ENCODE data around the gene RTP1.
"Not testable (repeated sequence)": the region's sequence is repeated elsewhere in the genome, so short reads cannot be mapped to it uniquely, and the experiment has no call there.

The RTP1 gene

DNA sequence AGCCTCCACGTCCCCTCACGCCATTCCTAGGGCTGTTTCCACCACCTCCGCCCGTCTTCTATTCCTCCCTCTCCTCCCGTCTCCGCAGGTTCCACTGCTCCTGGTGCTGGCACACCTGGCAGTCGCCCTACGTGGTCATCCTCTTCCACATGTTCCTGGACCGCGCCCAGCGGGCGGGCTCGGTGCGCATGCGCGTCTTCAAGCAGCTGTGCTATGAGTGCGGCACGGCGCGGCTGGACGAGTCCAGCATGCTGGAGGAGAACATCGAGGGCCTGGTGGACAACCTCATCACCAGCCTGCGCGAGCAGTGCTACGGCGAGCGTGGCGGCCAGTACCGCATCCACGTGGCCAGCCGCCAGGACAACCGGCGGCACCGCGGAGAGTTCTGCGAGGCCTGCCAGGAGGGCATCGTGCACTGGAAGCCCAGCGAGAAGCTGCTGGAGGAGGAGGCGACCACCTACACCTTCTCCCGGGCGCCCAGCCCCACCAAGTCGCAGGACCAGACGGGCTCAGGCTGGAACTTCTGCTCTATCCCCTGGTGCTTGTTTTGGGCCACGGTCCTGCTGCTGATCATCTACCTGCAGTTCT, 2.3 kb downstream of the RTP1 start:
- DNase-seq = not testable (repeated sequence)

- DNase-seq = no peak
Measured at GRCh38 chr3:187205683-187206082, 8.4 kb downstream of the RTP1 start.

DNA sequence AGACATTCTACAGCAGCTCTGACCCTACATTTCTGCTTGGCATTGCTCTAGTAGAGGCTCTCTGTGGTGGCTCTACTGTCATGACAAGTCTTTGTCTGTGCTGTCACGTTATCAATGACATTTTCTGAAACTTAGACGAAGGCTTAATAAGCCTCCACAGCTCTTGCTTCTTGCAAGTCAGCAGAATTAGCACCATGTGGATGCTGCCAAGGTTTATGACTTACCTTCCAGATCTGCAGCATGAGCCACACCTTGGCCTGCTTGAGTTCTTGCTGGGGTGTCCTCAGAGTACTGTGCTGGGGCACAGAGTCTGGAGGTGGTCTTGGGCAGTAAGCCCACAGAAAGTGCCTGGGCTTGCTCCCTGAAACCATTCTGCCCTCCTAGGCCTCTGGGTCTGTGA, 9.8 kb downstream of the RTP1 start:
- DNase-seq = no peak

DNA sequence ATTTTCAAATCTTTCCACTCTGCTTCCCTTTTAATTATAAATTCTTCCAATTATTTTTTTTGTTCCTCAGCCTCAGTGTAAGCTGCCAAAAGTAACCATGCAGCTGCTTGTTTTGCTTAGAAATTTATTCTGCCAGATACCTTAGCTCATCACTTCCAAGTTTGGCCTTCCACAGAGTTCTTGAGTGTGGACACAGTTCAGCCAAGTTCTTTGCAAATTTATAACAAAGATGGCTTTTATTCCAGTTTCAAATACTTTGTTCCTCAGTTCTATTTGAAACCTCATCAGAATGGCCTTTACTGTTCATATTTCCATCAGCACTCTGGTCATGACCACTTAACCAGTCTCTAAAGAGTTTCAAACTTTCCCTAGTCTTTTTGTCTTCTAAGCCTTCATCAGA, 10.3 kb downstream of the RTP1 start:
- no peak for DNase-seq

DNA sequence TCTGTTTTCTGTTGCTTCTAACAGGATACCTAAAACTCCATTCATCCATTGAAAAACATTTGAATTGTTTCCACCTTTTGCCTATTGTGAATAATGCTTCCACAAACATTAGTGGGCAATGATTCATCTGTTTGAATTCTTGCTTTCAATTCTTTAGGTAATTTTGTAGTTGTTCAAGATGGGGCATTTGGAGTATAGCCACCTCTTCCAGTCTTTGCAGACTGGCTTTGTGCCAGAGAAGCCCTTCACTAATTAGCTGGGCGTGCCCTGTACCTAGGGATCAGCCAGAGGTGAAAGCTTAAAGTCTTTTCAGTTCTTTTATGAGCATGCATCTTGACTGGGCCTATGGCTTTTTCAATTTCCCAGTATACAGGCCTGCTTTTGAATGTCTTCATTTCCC, 10.9 kb downstream of the RTP1 start:
- no peak for DNase-seq

- no peak for DNase-seq
Measured at GRCh38 chr3:187209491-187209890, 12.2 kb downstream of the RTP1 start.

DNA sequence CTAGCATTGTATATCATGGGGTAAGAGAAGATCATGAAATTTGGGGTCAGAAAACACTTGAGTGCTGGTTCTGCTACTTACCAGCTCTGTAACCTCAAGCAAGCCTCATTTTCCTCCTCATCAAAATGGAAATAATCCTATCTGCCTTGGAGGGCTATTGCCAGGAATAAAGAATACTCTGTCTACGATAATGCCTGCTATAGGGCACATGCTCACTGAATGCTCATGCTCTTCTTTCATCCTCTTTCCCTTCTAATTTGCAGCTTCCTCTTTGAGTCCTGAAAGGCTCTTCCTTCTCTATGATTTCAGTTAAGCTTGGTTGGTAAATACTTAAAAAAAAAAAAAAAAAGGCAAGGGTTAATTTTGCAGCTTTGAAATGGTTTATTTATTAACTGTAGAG, 12.8 kb downstream of the RTP1 start:
- DNase-seq = no peak

DNA sequence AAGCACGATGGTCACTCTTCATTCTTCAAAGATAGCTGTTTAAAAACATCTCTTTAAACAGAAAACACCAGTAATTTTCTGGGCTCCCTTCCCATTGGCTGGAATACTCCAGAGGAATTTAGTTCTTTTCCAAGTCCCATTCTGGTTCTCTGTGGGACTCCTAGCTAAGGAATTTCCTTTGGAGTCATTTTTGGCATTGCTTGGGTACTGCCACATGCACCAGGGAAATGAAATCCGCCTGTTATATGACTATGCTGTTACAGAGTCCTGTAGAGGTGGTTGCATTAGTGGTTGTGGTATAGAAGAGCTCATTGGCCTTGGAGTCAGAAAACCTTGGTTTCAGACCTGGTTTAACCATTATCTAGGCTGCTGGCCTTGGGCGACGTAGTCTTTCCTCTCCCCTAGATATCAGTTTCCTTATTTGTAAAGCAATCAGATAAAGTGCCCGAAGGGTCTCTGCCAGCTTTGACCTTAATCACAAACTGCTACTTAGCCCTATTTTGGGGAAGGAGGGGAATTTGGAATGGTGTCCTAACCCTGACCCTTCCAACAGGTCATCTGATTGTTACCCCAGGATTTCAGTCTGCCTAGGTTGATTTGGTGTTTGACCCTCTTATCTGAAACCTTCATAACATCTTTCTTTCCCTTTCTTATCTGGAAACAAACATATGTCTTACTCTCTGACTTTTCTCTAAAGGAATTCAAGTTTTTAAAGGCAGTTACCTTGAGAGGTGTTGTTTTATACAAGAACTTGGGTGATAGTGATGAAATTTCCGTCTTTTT, 13.4 kb downstream of the RTP1 start:
- DNase-seq = no peak

DNA sequence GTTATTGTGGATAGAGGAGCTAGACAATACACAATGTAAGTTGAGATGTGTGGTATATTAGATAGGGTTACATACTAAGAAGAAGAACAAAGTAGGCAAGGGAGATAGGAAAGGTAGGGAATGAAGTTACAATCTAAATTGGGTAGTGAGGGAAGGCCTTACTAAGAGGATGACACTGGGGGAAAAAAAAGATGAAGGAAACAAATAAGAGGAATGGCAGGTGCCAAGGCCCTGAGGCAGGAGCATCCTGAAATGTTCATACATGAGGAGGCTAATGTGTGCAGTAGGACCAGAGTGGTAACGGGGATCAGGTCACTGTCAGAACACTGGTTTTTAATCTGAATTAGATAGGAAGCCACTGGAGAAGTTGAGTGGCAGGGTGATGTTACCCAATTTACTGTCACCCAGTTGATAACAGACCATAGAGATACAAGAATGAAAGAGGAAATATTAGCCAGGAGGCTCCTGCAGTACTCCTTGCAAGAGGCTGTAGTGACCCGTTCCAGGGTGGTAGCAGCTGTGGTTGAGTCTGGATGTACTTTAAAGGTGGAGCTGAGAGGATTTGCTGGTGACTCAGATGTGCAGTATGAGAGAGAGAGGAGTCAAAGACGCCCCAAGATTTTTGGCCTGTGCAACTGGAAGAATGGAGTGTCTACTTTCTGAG, 14.4 kb downstream of the RTP1 start:
- DNase-seq = no peak

DNA sequence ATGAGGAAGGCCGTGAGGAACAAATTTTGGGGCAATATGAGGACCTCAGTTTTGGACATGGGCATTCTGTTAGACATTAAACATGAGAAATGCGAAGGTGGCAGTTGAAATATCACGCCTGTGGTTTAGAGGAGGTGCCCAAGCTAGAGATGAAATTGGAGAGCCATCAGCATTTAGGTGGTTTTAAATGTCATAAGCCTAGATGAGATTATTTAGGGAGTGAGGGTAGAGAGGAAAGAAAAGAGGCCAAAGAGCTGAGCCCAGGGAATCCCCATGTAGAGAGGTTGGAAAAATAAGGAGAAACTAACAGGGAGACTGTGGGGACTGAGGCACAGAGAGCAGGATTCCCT, 14.9 kb downstream of the RTP1 start:
- no peak for DNase-seq

DNA sequence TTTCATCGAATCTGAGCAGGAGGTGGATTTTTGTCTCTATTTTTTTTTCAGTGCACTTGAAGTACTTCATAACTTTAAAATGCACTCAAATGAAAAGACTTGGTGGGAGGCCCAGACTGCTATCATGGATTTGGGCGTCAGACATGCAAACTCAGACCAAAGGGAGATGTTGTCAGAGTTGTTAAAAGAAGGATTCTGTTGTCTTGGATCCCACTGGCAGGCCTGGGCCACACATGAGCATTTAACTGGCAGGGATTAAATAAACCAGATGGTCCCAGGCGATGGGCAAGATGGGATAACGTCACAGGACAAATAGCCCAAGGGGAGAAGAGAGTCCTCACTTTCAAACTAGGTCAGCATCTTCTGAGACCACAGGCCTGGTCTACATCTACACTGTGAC, 15.4 kb downstream of the RTP1 start:
- DNase-seq = no peak

GRCh38 chr3:187213616-187214015, 16.3 kb downstream of the RTP1 start:
- DNase-seq = no peak

DNA sequence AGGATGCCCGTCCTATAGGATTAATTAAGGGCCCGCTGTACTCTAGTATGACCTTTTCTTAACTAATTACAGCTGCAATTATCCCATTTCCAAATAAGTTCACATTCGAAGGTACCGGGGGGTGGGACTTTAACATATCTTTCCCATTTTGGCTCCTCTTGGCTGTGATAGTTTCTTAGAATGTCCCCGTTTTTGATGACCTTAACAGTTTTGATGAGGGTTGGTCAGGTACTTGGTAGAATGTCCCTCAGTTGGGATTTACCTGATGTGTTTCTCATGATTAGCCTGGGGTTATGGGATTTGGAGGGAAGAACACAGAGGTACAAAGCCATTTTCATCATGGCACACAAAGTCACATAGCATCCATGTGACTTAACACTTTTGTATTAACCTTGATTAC, 18.2 kb downstream of the RTP1 start:
- DNase-seq = no peak

GRCh38 chr3:187222801-187223200, 25.5 kb downstream of the RTP1 start:
- DNase-seq = no peak

DNA sequence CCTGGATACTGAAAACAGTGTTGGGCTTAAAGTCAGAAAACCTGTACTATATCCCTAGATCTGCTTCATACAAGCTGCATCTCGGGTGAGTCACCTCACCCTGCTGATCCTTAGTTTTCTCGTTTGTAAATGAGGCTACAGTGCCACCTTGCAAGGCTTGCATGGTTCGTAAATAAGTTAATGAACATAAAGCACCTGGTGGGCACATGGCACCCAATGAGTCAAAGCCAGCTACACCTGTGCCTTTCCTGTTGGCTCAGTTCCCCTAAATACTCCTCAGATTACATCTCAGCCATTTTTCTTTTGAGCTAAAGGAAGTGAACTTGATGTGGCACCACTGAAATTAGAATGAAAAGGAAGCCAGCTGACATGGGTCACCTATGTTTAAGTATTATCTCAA, 26.5 kb downstream of the RTP1 start:
- no peak for DNase-seq

DNA sequence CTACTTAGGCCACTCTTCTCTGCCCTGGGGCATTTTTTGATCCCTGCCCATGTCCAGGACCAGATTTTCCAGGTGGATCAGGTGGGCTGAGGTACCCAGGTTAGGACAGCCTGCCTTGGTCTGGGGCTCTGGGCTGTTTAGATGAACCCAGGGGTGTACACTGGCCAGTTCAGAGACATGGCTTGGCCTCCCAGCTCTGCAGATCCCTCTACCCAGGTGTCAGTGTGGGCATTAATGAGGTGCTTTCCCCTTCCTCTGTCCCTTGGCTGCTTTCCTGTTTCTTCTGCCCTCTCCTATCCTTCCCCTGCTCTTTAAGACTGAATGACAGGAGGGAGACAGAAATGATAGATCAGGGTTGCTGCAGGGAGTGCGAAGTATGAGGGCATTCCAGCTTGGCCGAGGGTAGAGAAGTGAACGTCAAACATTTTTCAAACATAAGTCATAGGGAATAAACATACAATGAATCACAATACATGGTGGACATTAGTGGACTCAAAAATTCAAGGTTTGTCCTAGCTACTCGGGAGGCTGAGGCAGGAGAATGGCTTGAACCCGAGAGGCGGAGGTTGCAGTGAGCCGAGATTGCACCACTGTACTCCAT, 30.5 kb downstream of the RTP1 start:
- no peak for DNase-seq

DNA sequence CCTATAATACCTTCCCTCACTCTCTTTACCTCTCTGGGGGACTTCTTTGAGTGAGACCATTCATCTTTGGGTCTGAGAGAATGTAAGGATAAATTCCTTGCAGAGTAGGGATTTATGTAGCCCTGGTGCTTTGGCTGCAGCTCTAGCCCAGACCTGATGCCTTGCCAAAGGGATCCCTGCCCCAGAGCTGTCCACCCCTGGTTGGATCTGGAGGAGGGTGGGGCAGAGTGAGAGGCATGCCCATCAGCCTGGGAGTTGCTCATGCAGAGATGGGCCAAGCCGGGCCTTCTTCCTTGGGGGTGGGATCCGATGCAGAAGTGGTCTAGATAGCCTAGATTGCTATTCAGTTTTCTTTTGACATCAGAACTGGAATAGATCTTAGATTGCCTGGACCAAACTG, 31.5 kb downstream of the RTP1 start:
- no peak for DNase-seq

- DNase-seq = no peak
Measured at GRCh38 chr3:187230011-187230410, 32.7 kb downstream of the RTP1 start.

- DNase-seq = no peak
Measured at GRCh38 chr3:187236962-187237361, 39.7 kb downstream of the RTP1 start.

GRCh38 chr3:187237741-187238140, 40.5 kb downstream of the RTP1 start:
- no peak for DNase-seq

- no peak for DNase-seq
Measured at GRCh38 chr3:187238239-187238638, 41.0 kb downstream of the RTP1 start.

GRCh38 chr3:187238835-187239234, 41.5 kb downstream of the RTP1 start:
- DNase-seq = not testable (repeated sequence)

DNA sequence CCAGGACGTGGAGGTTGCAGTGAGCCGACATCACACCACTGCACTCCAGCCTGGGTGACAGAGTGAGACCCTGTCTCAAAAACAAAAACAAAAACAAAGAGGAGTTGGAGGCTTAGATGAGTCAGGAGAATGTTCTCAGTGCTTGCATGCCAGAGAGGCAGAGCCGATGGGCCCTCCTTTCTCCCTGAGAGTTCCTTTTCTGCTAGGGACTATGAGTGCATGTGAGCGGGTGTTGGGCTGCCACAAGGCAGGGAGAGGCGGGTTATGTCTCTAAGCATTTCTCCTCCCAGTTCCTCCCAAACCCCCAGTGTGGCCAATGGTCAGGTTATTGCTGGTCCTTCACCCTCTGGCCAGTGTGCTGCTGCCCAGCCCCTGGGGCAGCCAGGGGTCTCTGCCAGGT, 45.1 kb downstream of the RTP1 start:
- DNase-seq = no peak

DNA sequence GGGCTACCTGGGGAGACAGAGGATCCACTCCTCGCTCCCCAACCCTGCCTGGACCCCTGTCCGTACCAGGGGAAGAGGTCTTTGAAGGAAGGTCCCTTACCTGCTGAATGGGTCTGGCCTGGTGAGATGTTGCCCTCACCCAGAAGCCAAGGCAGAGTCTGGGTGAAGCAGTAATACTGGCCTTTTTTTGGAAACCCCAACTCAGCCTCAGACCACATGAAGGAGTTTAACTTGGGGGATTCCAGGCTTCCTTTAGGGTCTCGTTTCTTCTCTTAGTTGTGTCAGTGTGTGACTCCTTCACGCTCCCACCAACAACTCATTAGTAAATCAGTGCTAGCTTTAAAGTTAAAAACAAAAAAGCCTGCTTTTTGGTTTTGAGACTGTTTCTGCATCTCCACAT, 45.6 kb downstream of the RTP1 start:
- DNase-seq = no peak

Data from inflammatory macrophage (primary cell).